GM21367 (cell line): ENCODE measurements around the gene CEP63.

ENCODE experiments used
- ATAC-seq: cut with Tn5 transposase; IDR thresholded peaks from one replicate; pipeline ENCODE4 v1.9.1; 2021; ENCODE audit not compliant: unreplicated experiment

The CEP63 gene

DNA sequence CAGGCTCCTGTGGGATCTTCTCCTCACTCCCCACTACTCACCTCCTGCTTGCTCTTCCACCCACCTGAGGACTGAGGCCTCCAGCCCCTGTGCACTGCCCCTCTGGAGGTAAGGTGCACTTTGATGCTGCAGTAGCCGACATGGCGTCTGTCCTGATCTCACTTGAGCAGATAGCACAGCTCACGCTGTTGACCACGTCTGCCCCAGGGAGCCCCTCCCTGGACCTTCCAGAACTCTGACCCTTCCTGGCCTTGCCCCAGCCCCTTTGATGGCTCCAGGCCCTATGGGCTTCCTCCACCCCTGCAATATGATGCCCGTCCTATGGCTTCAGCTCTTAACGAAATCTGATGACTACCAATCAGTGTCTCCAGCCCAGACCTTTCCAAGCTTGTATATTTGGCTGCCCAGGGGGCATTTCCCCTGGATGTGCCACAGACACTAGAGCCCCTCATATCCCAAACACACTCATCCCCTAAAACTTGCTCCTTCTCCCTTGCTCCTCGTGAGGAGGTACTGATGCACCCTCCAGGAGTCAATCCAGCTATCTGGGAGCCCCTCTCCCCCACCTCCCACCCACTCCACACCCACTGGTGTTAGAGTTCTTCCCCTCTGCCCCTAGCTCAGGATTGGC is 137.9 kb downstream of the CEP63 start:
- no peak for ATAC-seq
